ENCODE results near the gene BMX. TPM values are rescaled to one million over a fixed set of nuclear protein-coding genes. Genes with fewer than 3 reads are reported as not detected.

The BMX gene
- total and polyA plus RNA-seq, 9 of the 15 experiments (the other 6 are each of a cell fraction or from before 2014, with no cell fraction given): 0.45 to 4.2 (median 1.8) TPM

DNA sequence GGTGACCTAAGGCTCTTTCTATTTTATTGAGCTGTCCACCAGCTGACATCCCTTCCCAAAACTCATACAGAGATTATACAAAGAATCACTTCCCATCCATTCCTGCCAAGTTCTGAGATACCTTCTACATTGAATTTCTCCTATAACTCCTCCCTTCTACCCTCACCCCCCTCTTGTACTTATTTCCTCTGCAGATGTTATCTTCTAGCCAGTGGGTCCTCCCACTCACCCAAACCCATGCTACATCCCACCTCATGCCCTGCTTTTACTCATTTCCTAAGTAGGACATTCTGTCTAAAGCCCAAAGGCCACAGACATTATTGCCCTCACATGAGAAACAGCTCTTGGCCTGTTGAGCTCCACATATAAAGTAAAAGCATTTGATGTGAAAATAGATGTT is 28.6 kb downstream of the BMX start:
- TF ChIP-seq NELFE (IDR thresholded peaks at IDR 0.05; ENCODE audit: insufficient read depth, insufficient read length): no peak
- TF ChIP-seq RFX1 (IDR thresholded peaks at IDR 0.05): no peak
- TF ChIP-seq, protein P1, sequence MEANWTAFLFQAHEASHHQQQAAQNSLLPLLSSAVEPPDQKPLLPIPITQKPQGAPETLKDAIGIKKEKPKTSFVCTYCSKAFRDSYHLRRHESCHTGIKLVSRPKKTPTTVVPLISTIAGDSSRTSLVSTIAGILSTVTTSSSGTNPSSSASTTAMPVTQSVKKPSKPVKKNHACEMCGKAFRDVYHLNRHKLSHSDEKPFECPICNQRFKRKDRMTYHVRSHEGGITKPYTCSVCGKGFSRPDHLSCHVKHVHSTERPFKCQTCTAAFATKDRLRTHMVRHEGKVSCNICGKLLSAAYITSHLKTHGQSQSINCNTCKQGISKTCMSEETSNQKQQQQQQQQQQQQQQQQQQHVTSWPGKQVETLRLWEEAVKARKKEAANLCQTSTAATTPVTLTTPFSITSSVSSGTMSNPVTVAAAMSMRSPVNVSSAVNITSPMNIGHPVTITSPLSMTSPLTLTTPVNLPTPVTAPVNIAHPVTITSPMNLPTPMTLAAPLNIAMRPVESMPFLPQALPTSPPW (CRISPR knock-in tag; IDR thresholded peaks at IDR 0.05): peak; percentile 42; the same call in 1 of the 2 replicates
- TF ChIP-seq, protein P2, sequence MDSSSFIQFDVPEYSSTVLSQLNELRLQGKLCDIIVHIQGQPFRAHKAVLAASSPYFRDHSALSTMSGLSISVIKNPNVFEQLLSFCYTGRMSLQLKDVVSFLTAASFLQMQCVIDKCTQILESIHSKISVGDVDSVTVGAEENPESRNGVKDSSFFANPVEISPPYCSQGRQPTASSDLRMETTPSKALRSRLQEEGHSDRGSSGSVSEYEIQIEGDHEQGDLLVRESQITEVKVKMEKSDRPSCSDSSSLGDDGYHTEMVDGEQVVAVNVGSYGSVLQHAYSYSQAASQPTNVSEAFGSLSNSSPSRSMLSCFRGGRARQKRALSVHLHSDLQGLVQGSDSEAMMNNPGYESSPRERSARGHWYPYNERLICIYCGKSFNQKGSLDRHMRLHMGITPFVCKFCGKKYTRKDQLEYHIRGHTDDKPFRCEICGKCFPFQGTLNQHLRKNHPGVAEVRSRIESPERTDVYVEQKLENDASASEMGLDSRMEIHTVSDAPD (CRISPR knock-in tag; IDR thresholded peaks at IDR 0.05): no peak
- TF ChIP-seq, protein P3, sequence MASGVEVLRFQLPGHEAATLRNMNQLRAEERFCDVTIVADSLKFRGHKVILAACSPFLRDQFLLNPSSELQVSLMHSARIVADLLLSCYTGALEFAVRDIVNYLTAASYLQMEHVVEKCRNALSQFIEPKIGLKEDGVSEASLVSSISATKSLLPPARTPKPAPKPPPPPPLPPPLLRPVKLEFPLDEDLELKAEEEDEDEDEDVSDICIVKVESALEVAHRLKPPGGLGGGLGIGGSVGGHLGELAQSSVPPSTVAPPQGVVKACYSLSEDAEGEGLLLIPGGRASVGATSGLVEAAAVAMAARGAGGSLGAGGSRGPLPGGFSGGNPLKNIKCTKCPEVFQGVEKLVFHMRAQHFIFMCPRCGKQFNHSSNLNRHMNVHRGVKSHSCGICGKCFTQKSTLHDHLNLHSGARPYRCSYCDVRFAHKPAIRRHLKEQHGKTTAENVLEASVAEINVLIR (CRISPR knock-in tag; IDR thresholded peaks at IDR 0.05): no peak
- no peak for TF ChIP-seq SMAD1 (IDR thresholded peaks at IDR 0.05; ENCODE audit: low read depth, low read length, partially characterized antibody)
- peak; percentile 58; the same call in 1 of the 2 replicates for TF ChIP-seq ESRRA (IDR thresholded peaks at IDR 0.05; ENCODE audit: borderline replicate concordance, low read depth)
- TF ChIP-seq LARP7 (IDR thresholded peaks at IDR 0.05): no peak
- peak; percentile 15; the same call in 1 of the 2 replicates for TF ChIP-seq EGR1 (conservative IDR thresholded peaks at IDR 0.05)
- TF ChIP-seq ZKSCAN1 (IDR thresholded peaks at IDR 0.05; ENCODE audit: low read depth, low read length): no peak
- TF ChIP-seq KAT7 (CRISPR knock-in tag; IDR thresholded peaks at IDR 0.05; ENCODE audit: borderline replicate concordance): no peak
- FAIRE-seq: no peak
- no peak; the same call in 2 of the 3 replicates for ATAC-seq
- Histone ChIP-seq H4K20me1 (replicated peaks; ENCODE audit: control insufficient read depth, insufficient read depth, low read length) (no peaks in the 10 kb centered on the region), H3K27ac (ENCODE audit: extremely low read depth, low read depth, low read length) (no peak overlapping the region; the same call in 2 of the 3 replicates), H3K9me3 (replicated peaks; ENCODE audit: control insufficient read depth, insufficient read depth, low read depth, low read length) (no peaks in the 10 kb centered on the region), H3K79me2 (ENCODE audit: control insufficient read depth, insufficient read depth, low read length) (no peaks in the 10 kb centered on the region), H3K27me3 (ENCODE audit: control insufficient read depth in 2 of 2, insufficient read depth in 2 of 2, low read length in 2 of 2) (no peaks in the 10 kb centered on the region), H3K4me1 (replicated peaks in 1 of 2; ENCODE audit: control insufficient read depth in 2 of 2, insufficient read depth in 2 of 2, low read length in 2 of 2) (peaks cover 12 to 16% of the 10 kb centered on the region in 2 experiments; a peak in 4 of 5 replicates), H2AFZ (ENCODE audit: low read depth, low read length) (peak overlapping the region; percentile 95; the same call in 1 of the 2 replicates), H3K9me1 (ENCODE audit: control insufficient read depth, insufficient read depth, low read length) (no peaks in the 10 kb centered on the region), H3K9ac (ENCODE audit: insufficient read depth in 1 of 2, low read depth in 2 of 2, low read length in 2 of 2) (no peak overlapping the region), H3K36me3 (ENCODE audit: control insufficient read depth, insufficient read depth, low read length) (no peaks in the 10 kb centered on the region), H3K4me3 (no peak overlapping the region), H3K4me2 (ENCODE audit: insufficient read depth, low read length) (no peak overlapping the region)
- no TSS peak for BruUV-seq (replicated peaks)
- intact Hi-C loops (cut with micrococcal nuclease): no loop called here
- no peak for DNase-seq (ENCODE audit: extremely low read depth in 1 of 4, low spot score in 3 of 4)
- in situ Hi-C loops (cut with MboI): no loop called here
- ChIA-PET POLR2A (interaction anchor here (0.6 to 1.4 kb wide), 4 partner anchors 9 to 631 kb away, joined by 3 to 8 read pairs (median 4); no protein-coding TSS in a partner anchor), CTCF (ENCODE audit: low intra/inter-chr PET ratio) (no interaction called here)
